Tibial nerve (tissue), 4 donors: ENCODE measurements around the gene ARMC3. TPM values are rescaled to one million over a fixed set of nuclear protein-coding genes. Genes with fewer than 3 reads are reported as not detected.

Experiments
- DNase-seq, 2 donors: peaks; one replicate each; pipeline ENCODE4 v3.0.0-alpha.2; 2019; ENCODE audit warnings: low spot score in 2 of 2
- H3K27ac ChIP-seq, 4 donors: fragments of 200-600 bp; sonication (generic) in 3 of 4; one replicate each; pipeline ENCODE4 v1.5.1; 2017 to 2019; ENCODE audit warnings: mild to moderate bottlenecking in 1 of 4
- H3K27me3 ChIP-seq, 2 donors: fragments of 200-600 bp; sonication (generic) in 1 of 2; one replicate each; pipeline versions ENCODE4 v1.5.1 to v1.6.0; 2017 to 2019
- H3K36me3 ChIP-seq, 3 donors: fragments of 200-600 bp; sonication (generic); one replicate each; pipeline ENCODE4 v1.5.1; 2018 to 2019
- H3K4me1 ChIP-seq, 4 donors: fragments of 200-600 bp; sonication (generic) in 3 of 4; one replicate each; pipeline ENCODE4 v1.5.1; 2017 to 2019
- H3K4me3 ChIP-seq, 4 donors: fragments of 200-600 bp; sonication (generic) in 3 of 4; one replicate each; pipeline ENCODE4 v1.5.1; 2017 to 2019; ENCODE audit warnings: mild to moderate bottlenecking in 1 of 4, moderate library complexity in 1 of 4
- H3K9me3 ChIP-seq, 4 donors: fragments of 200-600 bp; sonication (generic) in 3 of 4; one replicate each; pipeline ENCODE4 v1.5.1; 2017 to 2019
- EP300 ChIP-seq, 2 donors: sonication (generic); formaldehyde crosslinking; IDR thresholded peaks; one replicate each; pipeline ENCODE4 v1.6.1; 2017; ENCODE audit warnings: antibody characterized with exemption in 2 of 2, mild to moderate bottlenecking in 1 of 2
- POLR2A ChIP-seq, 2 donors: fragments of 450-650 bp; IDR thresholded peaks; one replicate each; pipeline ENCODE4 v1.6.1; 2017; ENCODE audit warnings: antibody characterized with exemption in 2 of 2, mild to moderate bottlenecking in 2 of 2, moderate library complexity in 2 of 2
- WGBS, 2 donors: methylation state at CpG; one replicate each; pipeline ENCODE4 v1.1.5; 2018; 5-methylcytosine and 5-hydroxymethylcytosine counted together
- total RNA-seq, 4 donors: library from RNA; depleted of rRNA; stranded (reverse); fragments of >200 nt; gene quantifications; one replicate each; pipeline ENCODE4 v1.1.0, GENCODE V29; 2016
- TF ChIP-seq, protein P1 (sequence below), 5 experiments: fragments of 200-600 bp in 3 of 5; fragments of 450-650 bp in 2 of 5; sonication (generic) in 3 of 5; IDR thresholded peaks; one replicate each; pipeline ENCODE4 v1.5.1; 2016 to 2019; ENCODE audit warnings: antibody characterized with exemption in 5 of 5, mild to moderate bottlenecking in 3 of 5, moderate library complexity in 2 of 5

The ARMC3 gene
- total RNA-seq, 4 donors from 2014 or later = 0.44 to 3.9 TPM; not detected in 2

DNA sequence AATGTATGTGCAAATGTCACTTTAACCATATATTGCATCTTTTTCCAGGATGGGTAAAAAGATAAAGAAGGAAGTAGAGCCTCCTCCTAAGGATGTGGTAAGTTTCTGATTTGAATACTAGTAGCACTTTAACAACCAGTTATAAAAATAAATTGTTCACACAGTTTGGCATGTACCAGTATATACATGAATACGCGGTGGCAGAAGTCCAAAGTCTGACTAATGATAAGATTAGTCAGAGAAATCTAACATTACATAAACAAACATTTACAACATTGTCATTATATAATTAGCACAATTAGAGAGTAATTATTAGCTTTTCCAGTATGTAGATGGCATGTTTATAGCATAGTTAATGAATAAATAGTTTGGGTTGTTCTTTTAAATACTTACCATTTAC, 4.1 kb downstream of the ARMC3 start:
- 79 to 82% methylated on average over 2 of the region's 2 CpGs for WGBS, 2 donors
- Histone ChIP-seq H3K36me3 (no peaks in the 10 kb centered on the region), H3K27ac (no peak overlapping the region), H3K9me3 (no peaks in the 10 kb centered on the region), H3K4me3 (no peak overlapping the region), H3K27me3 (no peaks in the 10 kb centered on the region), H3K4me1 (peaks cover 0 to 11% (median 0%) of the 10 kb centered on the region in 4 donors)
- TF ChIP-seq POLR2A (IDR thresholded peaks at IDR 0.05) (no peak), EP300 (IDR thresholded peaks at IDR 0.05) (no peak)
- TF ChIP-seq, protein P1, sequence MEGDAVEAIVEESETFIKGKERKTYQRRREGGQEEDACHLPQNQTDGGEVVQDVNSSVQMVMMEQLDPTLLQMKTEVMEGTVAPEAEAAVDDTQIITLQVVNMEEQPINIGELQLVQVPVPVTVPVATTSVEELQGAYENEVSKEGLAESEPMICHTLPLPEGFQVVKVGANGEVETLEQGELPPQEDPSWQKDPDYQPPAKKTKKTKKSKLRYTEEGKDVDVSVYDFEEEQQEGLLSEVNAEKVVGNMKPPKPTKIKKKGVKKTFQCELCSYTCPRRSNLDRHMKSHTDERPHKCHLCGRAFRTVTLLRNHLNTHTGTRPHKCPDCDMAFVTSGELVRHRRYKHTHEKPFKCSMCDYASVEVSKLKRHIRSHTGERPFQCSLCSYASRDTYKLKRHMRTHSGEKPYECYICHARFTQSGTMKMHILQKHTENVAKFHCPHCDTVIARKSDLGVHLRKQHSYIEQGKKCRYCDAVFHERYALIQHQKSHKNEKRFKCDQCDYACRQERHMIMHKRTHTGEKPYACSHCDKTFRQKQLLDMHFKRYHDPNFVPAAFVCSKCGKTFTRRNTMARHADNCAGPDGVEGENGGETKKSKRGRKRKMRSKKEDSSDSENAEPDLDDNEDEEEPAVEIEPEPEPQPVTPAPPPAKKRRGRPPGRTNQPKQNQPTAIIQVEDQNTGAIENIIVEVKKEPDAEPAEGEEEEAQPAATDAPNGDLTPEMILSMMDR (IDR thresholded peaks at IDR 0.05) = no peak
- DNase-seq = no peak

DNA sequence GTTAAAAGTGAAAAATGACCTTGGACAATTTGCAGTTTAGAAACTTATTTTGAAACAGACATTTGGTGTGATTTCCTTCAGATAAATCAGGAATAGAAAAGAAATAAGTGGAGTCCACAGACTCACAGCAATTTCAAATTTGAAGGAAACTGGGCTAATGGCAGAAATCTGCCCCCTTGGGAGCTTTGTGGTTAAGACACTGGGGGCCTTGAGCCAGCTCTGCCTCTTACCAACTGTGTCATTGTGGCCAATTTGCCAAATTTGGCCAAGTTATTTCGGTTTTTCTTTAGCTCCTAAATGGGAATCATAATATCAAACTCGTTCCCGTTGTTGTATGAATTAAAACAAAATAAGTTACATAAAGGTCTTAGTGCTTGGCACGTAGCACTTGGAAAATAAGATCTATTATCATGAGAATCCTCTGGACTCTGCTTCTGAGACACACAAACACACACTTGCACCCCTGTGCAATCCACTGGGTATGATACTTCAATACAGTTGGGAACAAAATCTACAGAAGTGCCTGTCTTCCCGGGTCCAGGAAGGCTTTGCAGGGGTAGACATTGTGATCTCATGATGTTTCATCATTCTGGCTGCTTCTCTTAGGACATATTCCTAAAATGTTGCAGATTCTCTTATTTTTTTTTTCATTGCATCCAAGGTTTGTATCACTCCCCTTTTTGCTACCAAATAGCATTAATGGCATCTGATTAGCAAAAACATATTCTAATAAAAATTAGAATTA, 4.9 kb downstream of the ARMC3 start:
- TF ChIP-seq EP300 (IDR thresholded peaks at IDR 0.05) (no peak), POLR2A (IDR thresholded peaks at IDR 0.05) (no peak)
- TF ChIP-seq, protein P1 (IDR thresholded peaks at IDR 0.05) = no peak
- Histone ChIP-seq H3K9me3 (no peaks in the 10 kb centered on the region), H3K27me3 (no peaks in the 10 kb centered on the region), H3K27ac (peak overlapping the region in 2 of 4 donors; percentile 14 to 18), H3K4me1 (peaks cover 0 to 10% (median 0%) of the 10 kb centered on the region in 4 donors), H3K36me3 (no peaks in the 10 kb centered on the region), H3K4me3 (no peak overlapping the region)
- 63 to 69% methylated on average over 5 of the region's 5 CpGs for WGBS, 2 donors
- no peak for DNase-seq

DNA sequence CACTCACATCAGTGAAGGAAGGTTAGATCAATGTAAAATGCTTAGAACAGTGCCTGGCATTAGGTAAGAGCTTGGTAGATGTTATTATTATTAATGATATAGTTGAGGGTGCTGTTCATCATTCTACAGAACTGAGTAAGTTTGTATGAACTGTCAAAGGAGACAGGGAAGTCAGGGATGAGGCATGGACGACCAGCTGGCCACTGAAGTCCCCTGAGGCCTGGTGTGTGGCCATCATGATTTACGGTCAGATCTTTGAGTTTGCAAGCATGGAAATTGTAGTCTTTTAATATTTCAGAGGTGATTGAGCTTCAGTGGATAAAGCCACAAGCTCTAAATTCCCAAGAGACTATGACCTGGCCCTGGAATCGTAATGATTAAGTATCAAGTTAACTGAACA, 6.9 kb downstream of the ARMC3 start:
- TF ChIP-seq EP300 (IDR thresholded peaks at IDR 0.05) (no peak), POLR2A (IDR thresholded peaks at IDR 0.05) (no peak)
- TF ChIP-seq, protein P1 (IDR thresholded peaks at IDR 0.05) = no peak
- Histone ChIP-seq H3K36me3 (no peaks in the 10 kb centered on the region), H3K27ac (no peak overlapping the region), H3K4me3 (no peak overlapping the region), H3K27me3 (no peaks in the 10 kb centered on the region), H3K9me3 (no peaks in the 10 kb centered on the region), H3K4me1 (peaks cover 0 to 6% (median 0%) of the 10 kb centered on the region in 4 donors)
- DNase-seq = no peak
- WGBS, 2 donors = 64 to 66% methylated on average over 3 of the region's 3 CpGs

DNA sequence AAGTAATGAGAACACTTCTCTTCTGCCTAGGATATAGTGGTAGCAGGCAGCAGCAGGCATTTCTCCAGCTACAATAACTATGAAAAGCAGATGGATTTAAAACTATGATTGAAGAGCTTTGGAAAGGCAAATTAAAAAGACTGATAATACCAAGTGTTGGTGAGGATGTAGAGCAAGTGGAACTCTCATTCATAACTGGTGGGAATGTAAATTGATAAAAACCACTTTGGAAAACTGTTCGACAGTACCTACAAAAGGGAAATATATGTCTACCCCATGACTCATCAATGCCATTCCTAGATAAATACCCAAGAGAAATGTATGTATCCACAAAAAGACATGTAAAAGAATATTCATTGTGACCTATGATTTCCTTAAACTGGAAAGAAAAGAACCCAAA, 14.6 kb downstream of the ARMC3 start:
- Histone ChIP-seq H3K4me1 (no peaks in the 10 kb centered on the region), H3K4me3 (no peak overlapping the region), H3K9me3 (peaks cover 0 to 8% (median 3%) of the 10 kb centered on the region in 4 donors), H3K27ac (no peak overlapping the region), H3K27me3 (no peaks in the 10 kb centered on the region), H3K36me3 (no peaks in the 10 kb centered on the region)
- no peak for DNase-seq
- 82 to 95% methylated on average over 1 of the region's 1 CpG for WGBS, 2 donors
- TF ChIP-seq POLR2A (IDR thresholded peaks at IDR 0.05) (no peak), EP300 (IDR thresholded peaks at IDR 0.05) (no peak)
- TF ChIP-seq, protein P1 (IDR thresholded peaks at IDR 0.05) = no peak

DNA sequence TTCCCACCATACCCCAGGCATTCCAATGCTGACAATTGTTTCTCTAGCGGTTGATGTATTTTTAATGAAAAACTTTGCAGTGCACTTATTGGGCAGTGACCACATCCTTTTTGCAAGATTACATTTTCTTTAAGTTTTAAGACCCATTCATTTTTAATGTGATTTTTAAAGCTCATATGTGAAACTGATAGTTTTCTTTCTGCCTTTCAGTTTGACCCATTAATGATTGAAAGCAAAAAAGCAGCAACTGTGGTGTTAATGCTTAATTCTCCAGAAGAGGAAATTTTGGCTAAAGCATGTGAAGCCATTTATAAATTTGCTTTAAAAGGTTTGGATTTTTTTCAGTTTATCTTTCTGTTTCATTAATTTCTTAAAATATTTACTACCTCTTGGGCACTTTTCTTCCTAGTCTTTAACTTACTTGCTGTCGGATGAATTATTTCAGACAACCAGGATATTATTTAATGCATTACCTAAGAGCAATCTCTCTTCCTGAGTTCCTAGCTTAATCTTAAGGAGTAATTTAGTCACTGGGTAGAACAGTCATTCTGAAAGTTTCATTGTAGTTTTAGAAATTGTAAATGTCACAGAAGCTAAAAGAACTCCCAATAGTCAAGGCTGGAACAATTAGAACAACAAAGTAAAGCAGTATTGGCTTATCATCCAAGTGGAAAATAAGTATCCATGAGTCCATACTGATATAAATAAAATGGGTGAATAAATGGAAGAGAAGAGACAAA, 18.3 kb downstream of the ARMC3 start:
- 91 to 93% methylated on average over 2 of the region's 2 CpGs for WGBS, 2 donors
- Histone ChIP-seq H3K27me3 (no peaks in the 10 kb centered on the region), H3K27ac (no peak overlapping the region), H3K36me3 (no peaks in the 10 kb centered on the region), H3K4me1 (no peaks in the 10 kb centered on the region), H3K9me3 (peaks cover 0 to 29% (median 7%) of the 10 kb centered on the region in 4 donors), H3K4me3 (no peak overlapping the region)
- no peak for DNase-seq
- no peak for TF ChIP-seq POLR2A (IDR thresholded peaks at IDR 0.05)
- TF ChIP-seq, protein P1 (IDR thresholded peaks at IDR 0.05) = no peak
- TF ChIP-seq EP300 (IDR thresholded peaks at IDR 0.05) = no peak
